Activated T-cell treated with anti-CD3 and anti-CD28 coated beads, Interleukin-2, amount 50 U/mL, for 24 hours (primary cell): ENCODE data around the gene ALK.

Source experiments
- DNase-seq: peaks from one replicate; pipeline ENCODE4 v3.0.0-alpha.2; 2020
- H3K27ac Mint-ChIP-seq: 2 replicates; pipeline ENCODE4 v1.8.0; 2020; ENCODE audit warnings: mild to moderate bottlenecking, mixed read lengths
- H3K27me3 Mint-ChIP-seq: 2 replicates; pipeline ENCODE4 v1.8.0; 2020; ENCODE audit warnings: mixed read lengths
- H3K36me3 Mint-ChIP-seq: 2 replicates; pipeline ENCODE4 v1.8.0; 2020; ENCODE audit warnings: low read depth, mixed read lengths
- H3K4me1 Mint-ChIP-seq: 2 replicates; pipeline ENCODE4 v1.8.0; 2020; ENCODE audit warnings: low read depth, mixed read lengths
- H3K4me3 Mint-ChIP-seq: 2 replicates; pipeline ENCODE4 v1.8.0; 2020; ENCODE audit warnings: mild to moderate bottlenecking, moderate library complexity, mixed read lengths
- H3K9me3 Mint-ChIP-seq: 2 replicates; pipeline ENCODE4 v1.8.0; 2020; ENCODE audit warnings: mixed read lengths

ALK gene

DNA sequence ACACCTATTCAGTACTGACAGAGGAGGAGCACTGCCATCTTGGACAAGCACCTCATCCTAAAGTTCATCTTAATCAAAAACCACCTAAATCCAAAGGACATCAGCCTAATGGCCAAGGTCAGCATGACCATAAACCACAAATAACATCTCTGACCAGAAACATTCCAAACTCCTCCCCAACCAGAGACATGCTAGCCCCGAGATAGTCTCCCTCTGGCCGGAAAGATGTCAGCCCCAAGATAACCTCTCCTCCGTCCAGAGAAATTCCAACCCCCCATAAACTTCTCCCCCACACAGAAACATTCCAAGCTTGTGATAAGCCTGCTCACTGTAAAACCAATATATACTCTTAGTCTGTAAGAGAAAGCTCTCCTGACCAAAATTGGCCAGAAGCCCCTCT, 545.5 kb downstream of the ALK start:
- Mint-ChIP-seq H3K27ac (no peak overlapping the region), H3K9me3 (no peaks in the 10 kb centered on the region), H3K36me3 (no peaks in the 10 kb centered on the region), H3K4me1 (no peaks in the 10 kb centered on the region), H3K27me3 (peaks cover 23% of the 10 kb centered on the region), H3K4me3 (no peak overlapping the region)
- no peak for DNase-seq

DNA sequence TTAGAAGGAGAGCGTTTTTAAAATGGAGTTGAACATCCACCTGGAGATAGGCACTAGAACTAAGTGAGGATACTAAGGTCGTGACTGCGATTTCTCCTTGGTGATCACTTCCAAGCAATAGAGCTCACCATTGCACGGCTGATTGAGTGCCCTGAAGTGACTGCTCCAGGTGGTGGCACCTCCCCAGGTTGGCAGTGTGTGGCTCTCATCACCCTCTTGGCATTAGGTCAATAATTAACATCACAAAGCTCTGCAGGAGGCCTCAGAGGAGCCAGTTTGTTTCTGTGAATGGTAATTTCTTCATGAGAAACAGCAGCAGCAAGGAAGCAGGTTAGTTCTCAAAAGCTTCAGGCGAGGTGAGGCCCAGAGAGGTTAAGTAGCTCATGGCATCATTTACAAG, 546.6 kb downstream of the ALK start:
- Mint-ChIP-seq H3K4me1 (no peaks in the 10 kb centered on the region), H3K27ac (no peak overlapping the region), H3K9me3 (no peaks in the 10 kb centered on the region), H3K4me3 (no peak overlapping the region), H3K36me3 (no peaks in the 10 kb centered on the region), H3K27me3 (peaks cover 25% of the 10 kb centered on the region)
- DNase-seq, result no peak

DNA sequence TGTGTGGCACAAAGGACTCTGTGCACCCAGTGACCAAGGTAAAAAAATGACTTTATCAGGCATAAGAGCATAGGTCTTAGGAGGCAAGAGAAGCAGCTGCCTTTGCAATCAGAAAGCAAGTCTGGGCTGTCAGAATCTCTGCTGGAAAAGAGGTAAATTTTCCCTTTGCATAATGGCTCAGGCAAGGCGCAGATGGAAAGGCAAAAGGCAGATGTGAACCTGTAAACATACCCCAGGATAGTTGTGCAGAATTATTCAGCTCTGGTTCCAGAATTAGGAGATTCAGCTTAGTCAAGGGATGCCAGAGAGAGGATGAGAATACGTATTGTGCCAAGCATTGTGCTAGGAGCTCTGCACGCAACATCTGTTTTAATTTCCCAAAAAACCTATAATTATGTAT, 547.5 kb downstream of the ALK start:
- H3K4me3 Mint-ChIP-seq, result no peak overlapping the region
- H3K4me1 Mint-ChIP-seq, result no peaks in the 10 kb centered on the region
- no peak for DNase-seq
- H3K36me3 Mint-ChIP-seq, result no peaks in the 10 kb centered on the region
- peaks cover 28% of the 10 kb centered on the region for H3K27me3 Mint-ChIP-seq
- H3K9me3 Mint-ChIP-seq, result no peaks in the 10 kb centered on the region
- no peak overlapping the region for H3K27ac Mint-ChIP-seq

DNA sequence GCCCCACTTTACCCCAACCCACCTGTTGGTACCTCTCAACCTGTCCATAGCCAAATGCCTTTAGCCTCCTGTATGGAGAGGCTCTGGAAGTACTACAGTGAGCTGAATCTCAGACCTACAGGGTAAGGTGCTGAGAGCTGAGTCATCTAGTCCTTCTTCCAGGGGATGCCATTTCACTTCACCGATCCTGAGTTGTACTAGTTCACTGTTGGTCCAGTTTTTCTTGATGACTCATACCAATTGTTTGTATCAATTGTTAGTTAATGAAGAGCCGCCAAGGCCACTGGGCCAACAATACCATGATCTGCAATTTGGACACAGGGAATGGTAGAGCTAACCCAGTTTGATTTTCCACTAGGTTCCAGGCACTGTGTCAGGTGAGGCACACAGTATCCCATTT, 549.2 kb downstream of the ALK start:
- H3K4me3 Mint-ChIP-seq, result no peak overlapping the region
- H3K9me3 Mint-ChIP-seq, result no peaks in the 10 kb centered on the region
- peaks cover 38% of the 10 kb centered on the region for H3K27me3 Mint-ChIP-seq
- no peak overlapping the region for H3K27ac Mint-ChIP-seq
- H3K36me3 Mint-ChIP-seq, result no peaks in the 10 kb centered on the region
- no peaks in the 10 kb centered on the region for H3K4me1 Mint-ChIP-seq
- no peak for DNase-seq

DNA sequence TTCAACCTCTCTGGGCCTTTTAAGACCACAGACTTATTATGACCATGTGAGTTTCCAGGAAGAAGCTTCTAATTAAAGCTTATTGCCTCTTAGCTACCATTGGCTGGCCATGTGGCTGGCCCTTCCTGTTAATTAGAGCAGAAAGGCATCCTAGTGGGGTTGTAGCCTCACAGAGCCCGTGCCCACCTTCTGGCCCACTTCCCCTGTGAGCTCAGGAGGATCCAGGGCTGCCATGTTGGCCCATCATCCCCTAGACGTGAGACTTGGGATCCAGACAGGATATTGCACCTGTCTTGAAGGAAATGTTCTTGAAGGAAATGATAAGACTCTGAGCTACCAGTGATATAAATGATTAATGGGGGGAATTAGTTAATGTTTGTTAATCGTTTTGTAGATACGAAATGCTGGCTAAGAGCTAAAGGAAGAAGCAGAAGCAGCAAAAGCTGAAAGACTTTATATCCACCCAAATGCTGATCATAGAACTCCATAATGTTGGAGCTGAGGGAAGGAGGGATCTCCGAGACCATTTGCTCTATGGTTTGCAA, 550.7 kb downstream of the ALK start:
- no peak for DNase-seq
- Mint-ChIP-seq H3K4me3 (no peak overlapping the region), H3K36me3 (no peaks in the 10 kb centered on the region), H3K27me3 (peaks cover 51% of the 10 kb centered on the region), H3K4me1 (no peaks in the 10 kb centered on the region), H3K9me3 (no peaks in the 10 kb centered on the region), H3K27ac (no peak overlapping the region)

DNA sequence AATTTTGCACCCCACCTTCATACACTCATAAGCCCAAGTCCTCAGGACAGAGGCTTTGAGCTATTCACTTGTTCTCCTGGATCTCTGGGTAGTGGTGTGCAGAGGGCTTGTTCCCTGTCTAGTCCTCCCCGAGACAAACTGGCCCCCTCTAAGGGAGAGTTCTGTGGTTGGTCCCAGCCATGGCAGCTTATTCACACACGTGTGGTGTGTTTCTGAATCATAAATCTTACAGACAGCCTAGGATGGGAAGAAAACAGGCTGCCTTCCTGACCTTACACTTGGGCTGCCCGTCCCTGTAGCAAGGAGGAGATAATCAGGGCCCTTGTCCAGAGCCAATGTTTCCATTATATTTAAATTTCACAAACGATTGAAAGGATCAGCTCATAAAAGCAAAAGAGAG, 551.2 kb downstream of the ALK start:
- Mint-ChIP-seq H3K27ac (no peak overlapping the region), H3K27me3 (peaks cover 52% of the 10 kb centered on the region), H3K9me3 (no peaks in the 10 kb centered on the region), H3K4me1 (no peaks in the 10 kb centered on the region), H3K4me3 (no peak overlapping the region), H3K36me3 (no peaks in the 10 kb centered on the region)
- no peak for DNase-seq

DNA sequence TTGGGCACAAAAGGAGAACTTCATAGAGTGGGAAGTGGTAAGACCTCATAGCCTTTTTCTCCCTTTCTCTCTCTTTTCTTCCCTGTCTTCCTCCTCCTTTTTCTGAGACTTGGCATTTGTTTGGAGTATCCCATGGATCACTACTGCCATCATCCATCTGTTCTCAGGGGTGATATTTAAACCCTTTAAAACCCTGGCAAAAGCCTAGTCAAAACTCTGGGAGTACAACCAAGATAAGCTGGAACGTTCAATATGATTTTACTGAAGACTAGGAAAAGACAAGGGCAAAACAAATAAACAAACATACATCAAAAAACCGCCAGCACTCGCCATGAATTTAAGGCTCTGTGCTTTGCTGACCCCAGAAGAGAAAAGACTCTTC, 552.7 kb downstream of the ALK start:
- Mint-ChIP-seq H3K27ac (no peak overlapping the region), H3K36me3 (no peaks in the 10 kb centered on the region), H3K4me3 (no peak overlapping the region), H3K4me1 (no peaks in the 10 kb centered on the region), H3K9me3 (no peaks in the 10 kb centered on the region), H3K27me3 (peaks cover 52% of the 10 kb centered on the region)
- DNase-seq, result no peak

DNA sequence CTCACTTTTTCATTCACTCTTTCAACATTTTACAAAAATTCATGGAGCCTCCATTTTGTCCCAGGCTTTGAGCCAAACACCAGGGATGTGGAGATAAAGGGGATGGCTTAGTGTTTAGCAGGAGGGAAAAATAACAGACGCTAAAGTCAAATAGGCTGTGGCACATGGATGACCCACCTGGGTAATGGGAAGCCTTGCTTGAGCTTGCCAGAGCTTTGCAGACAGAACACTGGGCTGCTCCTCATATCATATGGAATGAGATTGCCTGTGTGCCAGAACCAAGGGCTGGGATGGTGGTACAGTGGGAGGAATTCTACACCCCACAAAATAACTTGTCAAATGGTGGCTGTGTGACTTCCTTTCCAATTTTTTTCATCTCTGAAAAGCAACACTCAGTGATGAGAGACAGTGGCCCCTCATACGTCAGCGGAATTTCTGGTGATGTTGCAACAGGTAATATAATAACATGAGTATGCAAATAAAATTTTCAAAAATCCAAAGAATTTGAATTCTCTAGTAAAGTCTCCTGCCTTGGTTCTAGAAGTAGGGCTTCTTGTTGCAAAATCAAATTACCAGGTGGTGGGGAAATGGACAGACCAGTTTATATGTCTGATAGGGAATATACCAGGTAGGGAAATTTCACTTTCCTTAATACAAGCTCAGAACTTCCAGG, 553.3 kb downstream of the ALK start:
- peaks cover 52% of the 10 kb centered on the region for H3K27me3 Mint-ChIP-seq
- no peak for DNase-seq
- no peaks in the 10 kb centered on the region for H3K9me3 Mint-ChIP-seq
- H3K36me3 Mint-ChIP-seq, result no peaks in the 10 kb centered on the region
- no peak overlapping the region for H3K27ac Mint-ChIP-seq
- no peak overlapping the region for H3K4me3 Mint-ChIP-seq
- H3K4me1 Mint-ChIP-seq, result no peaks in the 10 kb centered on the region

DNA sequence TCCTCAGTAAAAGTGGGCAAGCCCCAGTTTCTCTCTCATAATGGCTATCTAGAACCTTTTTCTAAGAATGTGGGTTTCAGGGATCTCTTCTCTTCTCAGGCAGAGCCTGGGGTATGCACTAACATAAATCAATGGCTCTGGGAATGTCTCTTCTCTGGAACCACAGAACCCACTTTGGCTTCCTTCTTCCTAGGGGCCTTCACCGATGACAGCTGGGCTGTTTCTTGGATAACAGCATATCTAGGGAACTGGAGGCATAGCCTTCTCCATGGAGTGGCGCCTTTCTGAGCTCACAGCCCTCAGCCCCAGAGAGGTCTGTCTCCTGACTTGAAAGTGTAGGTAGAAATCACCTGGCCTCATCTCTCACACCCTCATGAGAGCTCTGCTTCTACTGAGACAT, 558.3 kb downstream of the ALK start:
- Mint-ChIP-seq H3K27ac (no peak overlapping the region), H3K36me3 (no peaks in the 10 kb centered on the region), H3K9me3 (no peaks in the 10 kb centered on the region), H3K4me1 (no peaks in the 10 kb centered on the region), H3K4me3 (no peak overlapping the region), H3K27me3 (peaks cover 38% of the 10 kb centered on the region)
- DNase-seq, result no peak

DNA sequence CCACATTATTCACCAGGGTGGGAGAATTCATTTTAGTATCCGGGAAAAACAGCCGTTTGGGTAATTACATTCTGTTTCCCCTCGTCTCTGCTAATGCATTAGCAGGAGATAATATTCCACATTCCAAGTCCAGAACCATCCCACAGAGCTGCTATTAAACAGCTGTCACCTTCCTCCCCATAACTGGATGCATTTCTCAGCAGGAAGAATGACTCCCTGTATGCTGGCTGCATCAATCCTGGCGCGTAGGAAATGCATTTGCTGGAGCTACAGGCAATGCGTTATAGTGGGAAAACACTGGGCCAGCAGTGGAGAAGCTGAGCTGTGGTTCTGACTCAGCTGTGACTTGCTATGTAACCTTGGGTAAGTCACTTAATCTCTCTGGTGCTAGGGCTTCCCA, 560.2 kb downstream of the ALK start:
- no peak overlapping the region for H3K27ac Mint-ChIP-seq
- H3K27me3 Mint-ChIP-seq, result peaks cover 25% of the 10 kb centered on the region
- H3K36me3 Mint-ChIP-seq, result no peaks in the 10 kb centered on the region
- DNase-seq, result no peak
- H3K4me1 Mint-ChIP-seq, result no peaks in the 10 kb centered on the region
- no peak overlapping the region for H3K4me3 Mint-ChIP-seq
- H3K9me3 Mint-ChIP-seq, result no peaks in the 10 kb centered on the region

DNA sequence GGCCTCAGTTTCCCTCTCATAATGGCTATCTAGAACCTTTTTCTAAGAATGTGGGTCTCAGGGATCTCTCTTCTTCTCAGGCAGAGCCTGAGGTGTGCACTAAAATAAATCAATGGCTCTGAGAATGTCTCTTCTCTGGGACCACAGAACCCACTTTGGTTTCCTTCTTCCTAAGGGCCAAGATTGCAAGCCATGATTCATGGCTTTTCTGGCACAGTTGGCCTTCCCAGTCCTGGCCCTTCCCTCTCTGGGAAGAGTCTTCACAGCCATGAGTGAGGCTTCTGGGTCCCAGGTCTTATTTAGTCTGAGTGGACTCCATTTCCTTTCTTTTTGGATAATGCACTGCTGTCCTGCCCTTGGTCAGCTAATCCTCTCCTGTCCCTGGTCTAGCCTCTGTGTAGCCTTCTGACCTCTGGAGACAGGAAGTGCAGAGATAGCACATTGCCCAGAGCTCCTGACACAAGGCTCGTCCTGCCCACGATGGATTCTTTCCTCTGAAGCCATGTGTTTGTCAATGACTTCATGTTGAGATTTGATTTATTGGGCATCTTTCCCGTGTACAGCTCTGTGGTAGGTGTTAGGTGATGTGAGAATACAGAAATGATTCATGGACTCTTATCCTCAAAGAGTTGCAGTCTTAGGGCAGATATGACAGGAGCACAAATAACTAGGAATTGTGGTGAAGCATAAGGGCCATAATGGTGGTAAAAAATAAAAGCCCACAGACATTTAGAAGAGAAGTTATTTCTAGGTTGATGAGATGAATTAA, 561.2 kb downstream of the ALK start:
- Mint-ChIP-seq H3K4me1 (no peaks in the 10 kb centered on the region), H3K36me3 (no peaks in the 10 kb centered on the region), H3K9me3 (no peaks in the 10 kb centered on the region), H3K4me3 (no peak overlapping the region), H3K27me3 (peaks cover 18% of the 10 kb centered on the region), H3K27ac (no peak overlapping the region)
- DNase-seq, result no peak

DNA sequence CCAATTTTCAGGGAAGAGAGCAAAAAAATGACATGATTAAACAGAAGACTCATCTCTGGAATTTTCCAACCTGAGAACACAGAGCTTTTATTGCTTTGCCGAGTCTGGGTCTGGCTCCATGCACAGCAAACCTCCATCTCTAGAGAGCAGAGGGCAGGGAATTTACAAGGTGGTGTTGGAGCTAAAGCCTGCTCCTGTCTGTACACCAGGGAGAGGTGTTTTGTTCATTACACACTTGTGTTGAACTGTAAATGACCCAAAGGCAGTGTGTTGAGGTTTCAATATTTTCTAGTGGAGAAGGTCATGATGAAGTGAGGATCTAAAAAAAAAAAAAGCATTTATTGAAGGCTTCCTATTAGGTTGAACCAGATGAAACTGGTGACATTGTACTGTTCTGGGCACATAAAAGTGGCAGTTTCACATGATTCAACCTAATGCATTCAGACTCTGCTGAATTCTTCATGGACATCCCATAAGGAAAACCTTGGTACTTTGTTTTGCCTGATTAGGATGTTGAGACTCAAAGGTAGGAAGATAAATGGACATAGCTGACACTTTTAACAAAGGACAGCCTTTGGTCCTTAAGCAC, 567.9 kb downstream of the ALK start:
- no peaks in the 10 kb centered on the region for H3K4me1 Mint-ChIP-seq
- no peaks in the 10 kb centered on the region for H3K9me3 Mint-ChIP-seq
- no peak overlapping the region for H3K27ac Mint-ChIP-seq
- peaks cover 3% of the 10 kb centered on the region for H3K27me3 Mint-ChIP-seq
- DNase-seq, result no peak
- H3K36me3 Mint-ChIP-seq, result no peaks in the 10 kb centered on the region
- H3K4me3 Mint-ChIP-seq, result no peak overlapping the region

DNA sequence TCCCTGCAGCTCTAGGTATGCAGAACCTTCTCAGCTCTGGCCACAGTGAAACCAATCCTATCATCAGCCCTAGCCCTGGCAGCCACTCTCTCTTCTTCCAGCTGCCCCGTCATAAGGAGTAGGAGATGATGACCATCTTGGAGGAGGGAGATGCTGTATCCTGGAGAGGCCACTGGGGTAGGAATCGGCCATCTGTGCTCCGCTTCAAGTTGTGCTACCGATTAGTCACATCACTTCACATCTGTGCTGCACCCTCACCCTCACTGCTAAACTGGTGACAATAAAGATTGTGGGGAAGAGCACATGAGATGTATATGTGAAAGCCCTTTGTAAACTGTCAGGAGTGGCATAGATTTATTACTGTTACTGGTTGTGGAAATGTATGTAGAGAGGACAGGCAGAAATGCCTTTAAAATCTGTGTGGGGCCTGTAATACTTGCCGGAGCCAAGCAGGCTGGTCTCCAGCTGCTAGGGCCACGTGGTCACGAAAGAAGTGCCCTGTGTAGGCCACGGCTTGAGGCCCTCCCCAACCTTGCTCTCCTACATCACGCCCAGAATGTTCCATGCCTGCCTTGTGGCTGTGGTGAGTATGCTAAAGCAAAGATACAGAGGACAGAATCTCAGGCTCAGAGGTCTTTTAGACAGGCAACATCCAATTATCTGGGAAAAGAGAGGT, 569.3 kb downstream of the ALK start:
- H3K4me1 Mint-ChIP-seq, result no peaks in the 10 kb centered on the region
- peaks cover 8% of the 10 kb centered on the region for H3K27me3 Mint-ChIP-seq
- H3K4me3 Mint-ChIP-seq, result no peak overlapping the region
- H3K36me3 Mint-ChIP-seq, result no peaks in the 10 kb centered on the region
- H3K27ac Mint-ChIP-seq, result no peak overlapping the region
- DNase-seq, result no peak
- no peaks in the 10 kb centered on the region for H3K9me3 Mint-ChIP-seq

DNA sequence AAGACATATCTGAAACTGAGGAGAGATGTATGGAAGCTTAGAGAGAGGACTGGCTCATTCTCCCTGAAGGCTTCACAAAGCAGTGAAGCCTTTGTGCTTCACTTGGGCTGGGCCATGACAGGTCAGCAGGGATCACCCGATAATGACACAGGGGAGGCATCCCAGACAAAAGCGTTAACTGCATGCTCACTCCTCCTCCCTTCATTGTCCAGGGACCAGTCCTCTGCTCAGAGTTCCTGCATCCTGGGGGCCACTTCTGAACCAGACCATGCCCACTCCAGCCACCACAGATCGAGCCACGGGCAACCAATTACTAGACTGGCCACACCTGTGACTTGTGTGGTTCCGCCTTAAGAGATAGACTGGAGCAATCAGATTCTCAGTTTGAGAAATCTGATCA, 570.1 kb downstream of the ALK start:
- H3K4me3 Mint-ChIP-seq, result no peak overlapping the region
- no peaks in the 10 kb centered on the region for H3K9me3 Mint-ChIP-seq
- no peak overlapping the region for H3K27ac Mint-ChIP-seq
- H3K27me3 Mint-ChIP-seq, result peaks cover 14% of the 10 kb centered on the region
- no peaks in the 10 kb centered on the region for H3K36me3 Mint-ChIP-seq
- no peaks in the 10 kb centered on the region for H3K4me1 Mint-ChIP-seq
- no peak for DNase-seq
